Head of caudate nucleus (tissue), 42 donors: ENCODE data around the gene GRAP2.

Experiments used
- DNase-seq, 42 donors: peaks; one replicate each; pipeline versions ENCODE4 v3.0.0 to v3.0.0-alpha.2; 2020 to 2021; ENCODE audit warnings: mixed read lengths in 7 of 42
- intact Hi-C: fragments of 100-400 bp; cut with DNase I; formaldehyde crosslinking; loops from one replicate; pipeline ENCODE4 v1.15.0; 2022

Gene GRAP2

DNA sequence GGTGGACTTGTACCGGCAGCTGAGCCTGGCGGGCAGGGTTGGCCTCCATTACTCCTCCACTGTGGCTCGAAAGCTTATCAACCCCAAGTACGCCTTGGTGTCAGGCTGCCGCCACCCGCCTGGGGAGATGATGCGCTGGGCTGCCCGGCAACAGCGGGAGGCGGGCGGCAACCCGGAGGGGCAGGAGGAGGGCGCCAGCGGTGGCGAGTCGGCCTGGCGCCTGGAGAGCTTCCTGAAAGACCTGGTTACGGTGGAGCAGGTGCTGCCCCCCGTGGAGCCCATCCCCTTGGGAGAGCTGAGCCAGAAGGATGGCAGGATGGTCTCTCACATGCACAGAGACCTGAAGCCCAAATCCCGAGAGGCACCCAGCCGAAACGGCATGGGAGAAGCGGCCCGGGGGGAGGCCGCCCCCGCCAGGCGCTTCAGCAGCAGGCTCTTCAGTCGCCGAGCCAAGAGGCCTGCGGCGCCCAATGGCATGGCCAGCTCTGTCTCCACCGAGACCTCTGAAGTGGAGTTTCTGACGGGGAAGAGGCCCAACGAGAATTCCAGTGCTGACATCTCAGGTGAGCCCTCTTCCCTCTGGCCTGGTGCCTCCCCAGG, 120.6 kb downstream of the GRAP2 start:
- intact Hi-C loops = loop anchor here (5.0 kb wide), 1 partner anchor 484 kb away; no protein-coding TSS in a partner anchor
- no peak for DNase-seq

GRCh38 chr22:40022536-40023240, 121.8 kb downstream of the GRAP2 start:
- DNase-seq = no peak
- intact Hi-C loops = loop anchor here (5.0 kb wide), 1 partner anchor 485 kb away; no protein-coding TSS in a partner anchor
